Umbilical cord (tissue), 2 donors: ENCODE data around the gene NDUFA13. TPM values are rescaled to one million over a fixed set of nuclear protein-coding genes. Genes with fewer than 3 reads are reported as not detected.

Source experiments
- DNase-seq: peaks from one replicate; pipeline ENCODE4 v3.0.0-alpha.2; 2015; ENCODE audit warnings: low spot score
- total RNA-seq: library from RNA; depleted of rRNA; stranded (reverse); fragments of >200 nt; gene quantifications from one replicate; pipeline ENCODE4 v1.2.3, GENCODE V29; 2014; ENCODE audit warnings: low replicate concordance; ENCODE audit not compliant: insufficient read depth

NDUFA13 gene
- total RNA-seq, 1 donor from 2014 or later: 121 TPM

- peak; percentile 95 for DNase-seq
Observed at GRCh38 chr19:19488875-19489690, 26.9 kb upstream of the NDUFA13 start.

GRCh38 chr19:19489804-19490204 lies 26.2 kb upstream of the NDUFA13 start:
- no peak for DNase-seq

- peak; percentile 87 for DNase-seq
Observed at GRCh38 chr19:19490214-19490968, 25.6 kb upstream of the NDUFA13 start.

- no peak for DNase-seq
Observed at GRCh38 chr19:19491321-19492025, 24.6 kb upstream of the NDUFA13 start.

- no peak for DNase-seq
Observed at GRCh38 chr19:19492026-19492610, 23.9 kb upstream of the NDUFA13 start.

- no peak for DNase-seq
Observed at GRCh38 chr19:19493841-19494546, 22.0 kb upstream of the NDUFA13 start.

- DNase-seq: no peak
Observed at GRCh38 chr19:19495614-19496603, 20.1 kb upstream of the NDUFA13 start.

- DNase-seq: no peak
Observed at GRCh38 chr19:19498255-19498991, 17.6 kb upstream of the NDUFA13 start.

- peak; percentile 48 for DNase-seq
Observed at GRCh38 chr19:19499272-19499995, 16.6 kb upstream of the NDUFA13 start.

GRCh38 chr19:19500975-19501644 lies 14.9 kb upstream of the NDUFA13 start:
- no peak for DNase-seq

- DNase-seq: no peak
Observed at GRCh38 chr19:19501798-19502197, 14.2 kb upstream of the NDUFA13 start.

GRCh38 chr19:19502281-19502680 lies 13.7 kb upstream of the NDUFA13 start:
- DNase-seq: no peak

GRCh38 chr19:19502808-19503602 lies 13.0 kb upstream of the NDUFA13 start:
- DNase-seq: no peak

GRCh38 chr19:19504754-19505668 lies 11.0 kb upstream of the NDUFA13 start:
- no peak for DNase-seq

GRCh38 chr19:19505669-19506326 lies 10.2 kb upstream of the NDUFA13 start:
- no peak for DNase-seq

GRCh38 chr19:19506592-19506991 lies 9.4 kb upstream of the NDUFA13 start:
- no peak for DNase-seq
